Neural crest cell (in vitro differentiated cells): Measurements from ENCODE around the gene ZIC1. TPM values are rescaled to one million over a fixed set of nuclear protein-coding genes. Genes with fewer than 3 reads are reported as not detected.

Experiments used
- DNase-seq: peaks from one replicate; pipeline ENCODE4 v3.0.0; 2021; ENCODE audit warnings: low read depth, mixed read lengths, low spot score
- H3K27ac Mint-ChIP-seq: one replicate; pipeline ENCODE4 v1.8.0; 2021; ENCODE audit warnings: mild to moderate bottlenecking, mixed read lengths; ENCODE audit not compliant: unreplicated experiment
- H3K27me3 Mint-ChIP-seq: 2 replicates; pipeline ENCODE4 v1.8.0; 2021; ENCODE audit warnings: low read depth, mild to moderate bottlenecking, mixed read lengths
- H3K36me3 Mint-ChIP-seq: 2 replicates; pipeline ENCODE4 v1.8.0; 2021; ENCODE audit warnings: low read depth, mild to moderate bottlenecking, mixed read lengths
- H3K4me1 Mint-ChIP-seq: 2 replicates; pipeline ENCODE4 v1.8.0; 2021; ENCODE audit warnings: mixed read lengths
- H3K4me3 Mint-ChIP-seq: one replicate; pipeline ENCODE4 v1.8.0; 2021; ENCODE audit warnings: mild to moderate bottlenecking, mixed read lengths
- H3K9me3 Mint-ChIP-seq: 2 replicates; pipeline ENCODE4 v1.8.0; 2021; ENCODE audit warnings: mixed read lengths
- CTCF ChIP-seq: fragments of 200-600 bp; sonication (generic); conservative IDR thresholded peaks from 2 replicates; pipeline ENCODE4 v1.5.0; 2021; ENCODE audit warnings: antibody characterized with exemption, mild to moderate bottlenecking
- total RNA-seq: library from RNA; stranded (reverse); gene quantifications from 2 replicates; pipeline ENCODE4 v1.2.1, GENCODE V29; 2021

Gene ZIC1
- total RNA-seq, 1 donor from 2014 or later, result 54.3 TPM

GRCh38 chr3:147428754-147429153 is 19.6 kb downstream of the ZIC1 start:
- DNase-seq, result no peak
- TF ChIP-seq CTCF, result no peak
- H3K36me3 Mint-ChIP-seq, result no peaks in the 10 kb centered on the region
- no peak overlapping the region for H3K27ac Mint-ChIP-seq
- no peak overlapping the region for H3K4me3 Mint-ChIP-seq
- H3K9me3 Mint-ChIP-seq, result no peaks in the 10 kb centered on the region
- H3K4me1 Mint-ChIP-seq, result peaks cover under 1% of the 10 kb centered on the region
- peaks cover 84% of the 10 kb centered on the region for H3K27me3 Mint-ChIP-seq

GRCh38 chr3:147431751-147432150 is 22.6 kb downstream of the ZIC1 start:
- Mint-ChIP-seq H3K27ac (no peak overlapping the region), H3K4me1 (no peaks in the 10 kb centered on the region), H3K36me3 (no peaks in the 10 kb centered on the region), H3K4me3 (no peak overlapping the region), H3K9me3 (no peaks in the 10 kb centered on the region), H3K27me3 (peaks cover 56% of the 10 kb centered on the region)
- no peak for DNase-seq
- no peak for TF ChIP-seq CTCF

GRCh38 chr3:147447224-147447623 is 38.1 kb downstream of the ZIC1 start:
- no peak overlapping the region for H3K4me3 Mint-ChIP-seq
- H3K27ac Mint-ChIP-seq, result no peak overlapping the region
- peaks cover 6% of the 10 kb centered on the region for H3K27me3 Mint-ChIP-seq
- TF ChIP-seq CTCF, result no peak
- H3K9me3 Mint-ChIP-seq, result no peaks in the 10 kb centered on the region
- H3K4me1 Mint-ChIP-seq, result no peaks in the 10 kb centered on the region
- no peak for DNase-seq
- no peaks in the 10 kb centered on the region for H3K36me3 Mint-ChIP-seq

- no peaks in the 10 kb centered on the region for H3K36me3 Mint-ChIP-seq
- no peak for DNase-seq
- H3K4me3 Mint-ChIP-seq, result no peak overlapping the region
- no peaks in the 10 kb centered on the region for H3K9me3 Mint-ChIP-seq
- no peak overlapping the region for H3K27ac Mint-ChIP-seq
- no peaks in the 10 kb centered on the region for H3K4me1 Mint-ChIP-seq
- peaks cover 5% of the 10 kb centered on the region for H3K27me3 Mint-ChIP-seq
- TF ChIP-seq CTCF, result no peak
Measured at GRCh38 chr3:147449669-147450068, 40.5 kb downstream of the ZIC1 start.

- Mint-ChIP-seq H3K9me3 (no peaks in the 10 kb centered on the region), H3K27ac (no peak overlapping the region), H3K27me3 (peaks cover 3% of the 10 kb centered on the region), H3K36me3 (no peaks in the 10 kb centered on the region), H3K4me1 (no peaks in the 10 kb centered on the region), H3K4me3 (no peak overlapping the region)
- DNase-seq, result no peak
- no peak for TF ChIP-seq CTCF
Measured at GRCh38 chr3:147458995-147459704, 50.0 kb downstream of the ZIC1 start.
